CD4-positive, alpha-beta T cell treated with Interferon gamma for 1 hour (primary cell): ENCODE results near the gene KRTAP10-1.

Source experiments
- DNase-seq: peaks from one replicate; pipeline ENCODE4 v3.0.0-alpha.2; 2020

The KRTAP10-1 gene

DNA sequence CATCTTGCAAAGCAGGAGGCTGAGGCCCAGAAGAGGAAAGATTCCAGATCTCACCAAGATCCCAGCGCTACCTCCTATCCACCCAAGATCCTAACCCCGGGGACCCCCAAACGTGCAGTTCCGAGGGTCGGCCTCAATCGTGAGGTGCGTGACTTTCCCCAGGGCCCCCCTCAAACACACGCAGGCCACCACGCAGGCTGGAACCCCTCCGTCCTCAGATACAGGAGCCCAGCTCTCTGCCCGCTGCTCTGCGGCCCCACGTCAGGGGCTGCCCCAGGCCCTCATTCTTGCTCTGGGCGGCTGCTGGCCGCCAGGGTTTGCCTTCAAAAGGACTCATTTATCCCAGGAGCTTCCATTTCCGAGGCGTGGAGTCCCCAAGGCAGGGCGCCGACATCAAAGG is 39.9 kb downstream of the KRTAP10-1 start:
- DNase-seq: no peak

DNA sequence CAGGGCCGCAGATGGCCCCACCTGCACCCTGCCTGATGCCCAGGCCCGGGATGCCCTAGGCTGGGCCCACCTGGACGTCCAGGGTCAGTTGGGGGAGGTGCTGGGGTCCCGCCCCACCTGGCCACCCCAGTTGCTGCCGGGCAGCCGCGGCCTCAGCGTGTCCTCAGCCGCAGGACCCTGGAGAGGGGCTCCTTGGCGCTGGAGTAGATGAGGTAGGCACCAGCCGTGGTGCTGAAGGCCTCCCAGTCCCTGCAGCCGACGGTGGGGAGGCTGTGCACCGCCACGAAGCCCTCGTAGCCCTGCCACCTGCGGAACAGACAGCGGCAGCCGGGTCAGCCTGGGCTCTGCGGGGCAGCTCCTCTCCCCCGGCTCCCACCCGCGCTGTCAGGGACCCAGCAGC is 40.4 kb downstream of the KRTAP10-1 start:
- no peak for DNase-seq

DNA sequence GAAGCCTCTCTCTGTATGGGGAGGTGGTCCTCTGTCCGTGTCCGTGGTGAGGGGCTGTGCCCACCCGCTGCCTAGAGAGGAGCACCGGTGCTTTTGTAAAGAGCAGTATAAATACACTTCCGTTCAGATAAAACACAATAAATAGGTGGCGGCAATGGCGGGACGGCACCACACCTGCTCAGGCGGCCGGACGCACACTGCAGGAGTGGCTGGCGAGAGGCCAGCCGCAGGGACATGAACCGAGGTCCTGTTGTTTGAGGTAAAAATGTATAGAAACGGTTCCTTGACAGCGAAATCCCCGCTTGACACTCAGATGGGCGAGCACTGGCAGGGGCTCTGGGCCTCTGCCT is 40.8 kb downstream of the KRTAP10-1 start:
- no peak for DNase-seq

DNA sequence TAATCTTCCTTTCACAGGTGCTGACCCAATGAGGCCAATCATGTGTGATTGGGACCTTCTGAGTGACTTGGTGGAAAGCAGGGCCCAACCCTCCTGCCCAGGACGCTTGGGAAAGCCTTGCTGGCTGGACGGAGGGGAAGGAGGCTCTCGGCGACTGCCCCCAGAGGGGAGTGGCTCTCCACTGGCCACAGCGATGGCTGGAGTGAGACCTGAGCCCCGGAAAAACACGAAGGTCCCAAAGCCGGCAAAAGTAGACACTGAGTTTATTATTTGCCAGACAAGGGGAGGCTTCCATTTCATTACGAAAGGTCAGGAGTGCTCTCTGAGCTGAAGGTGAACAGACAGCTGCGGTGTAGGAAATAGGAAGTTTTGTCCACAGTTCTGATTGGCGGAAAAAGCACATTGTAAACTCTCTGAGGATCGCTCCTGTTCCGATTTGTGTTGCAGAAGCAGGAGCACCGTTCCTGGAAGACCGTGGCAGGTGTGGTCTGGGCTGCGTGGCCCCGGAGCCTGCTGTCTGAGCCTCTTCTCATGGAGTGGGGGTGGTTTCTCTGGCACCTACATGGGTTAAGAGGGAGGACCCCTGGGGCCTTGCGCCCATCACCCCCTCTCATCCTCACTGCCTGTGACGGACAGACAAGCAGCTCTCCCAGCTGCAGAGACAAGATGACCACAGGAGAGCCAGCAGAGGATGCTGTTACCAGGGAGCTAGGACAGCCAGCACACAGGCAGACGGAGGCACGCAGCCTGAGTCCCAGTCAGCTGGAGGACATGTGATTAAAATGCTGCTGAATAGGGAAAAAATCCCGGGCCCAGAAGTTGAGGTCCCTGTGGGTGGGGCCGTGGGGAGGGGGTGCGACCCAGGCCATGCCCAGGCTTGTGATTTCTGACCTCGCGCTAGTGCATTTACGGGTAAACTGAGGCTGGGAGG is 41.5 kb downstream of the KRTAP10-1 start:
- no peak for DNase-seq

DNA sequence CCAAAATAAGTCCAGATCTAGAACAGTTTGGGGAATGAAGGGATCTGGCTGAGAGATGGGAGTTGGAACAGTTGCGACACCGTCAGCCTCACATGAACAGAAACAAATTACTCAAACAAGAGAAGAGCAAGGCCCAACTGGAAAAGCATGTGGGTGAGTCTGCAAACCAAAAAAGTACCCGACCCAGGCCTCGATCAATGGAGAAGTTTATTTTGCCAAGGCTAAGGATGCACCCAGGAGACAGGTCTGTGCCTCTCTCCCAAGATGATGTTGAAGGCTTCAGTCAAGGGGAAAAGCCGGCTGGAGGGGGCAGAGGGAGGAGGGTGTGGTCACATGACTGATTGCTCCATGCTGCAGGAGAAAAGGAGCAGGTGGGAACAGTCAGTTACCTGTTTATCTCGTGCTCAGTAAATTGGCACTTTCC is 42.3 kb downstream of the KRTAP10-1 start:
- DNase-seq: no peak

DNA sequence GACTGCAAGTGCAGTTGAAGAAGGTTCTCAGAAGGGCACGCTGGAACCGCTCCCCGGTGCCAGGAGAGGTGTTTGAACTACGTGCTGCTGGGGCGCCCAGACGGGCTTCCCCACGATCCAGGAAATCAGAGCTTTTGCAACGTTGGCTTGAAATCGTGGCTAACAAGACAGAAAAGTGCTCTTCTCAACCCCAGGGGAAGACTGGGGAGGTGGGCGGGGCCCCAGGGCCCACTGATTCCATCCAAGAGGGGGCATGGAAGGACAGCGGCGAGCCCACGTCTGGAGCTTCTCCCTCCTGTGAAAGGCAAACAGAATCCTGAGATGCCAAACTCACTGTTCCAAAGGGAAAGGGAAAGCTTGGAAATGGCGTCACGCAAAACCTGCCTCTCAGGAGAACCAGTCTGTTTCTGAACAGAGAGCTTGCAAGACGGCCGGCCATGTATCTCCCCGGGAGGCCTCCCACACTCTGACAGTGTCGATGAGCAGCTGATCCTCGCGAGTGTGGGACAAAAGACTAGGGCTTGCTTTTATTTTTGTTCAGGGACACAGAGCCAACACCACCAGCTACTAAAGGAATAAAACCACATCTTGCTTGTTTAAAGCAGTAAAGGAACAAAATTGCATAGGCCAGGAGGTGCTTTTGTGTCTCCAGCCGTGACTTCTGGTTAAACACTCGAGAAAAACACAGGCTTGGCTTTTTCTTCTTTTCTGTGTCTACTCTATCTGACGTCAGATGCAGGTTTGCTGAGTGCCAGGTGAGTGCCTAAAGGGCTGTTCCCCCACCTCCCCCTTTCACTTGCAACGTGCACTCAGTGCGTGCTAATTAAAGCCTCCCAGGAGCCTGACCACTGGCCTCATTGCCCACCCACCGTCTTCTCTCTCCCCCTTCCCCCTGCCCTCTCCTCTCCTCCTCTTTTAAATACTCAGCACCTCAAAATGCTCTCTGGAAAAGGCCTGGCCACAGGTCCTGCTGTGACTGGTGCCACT is 43.1 kb downstream of the KRTAP10-1 start:
- DNase-seq: no peak

DNA sequence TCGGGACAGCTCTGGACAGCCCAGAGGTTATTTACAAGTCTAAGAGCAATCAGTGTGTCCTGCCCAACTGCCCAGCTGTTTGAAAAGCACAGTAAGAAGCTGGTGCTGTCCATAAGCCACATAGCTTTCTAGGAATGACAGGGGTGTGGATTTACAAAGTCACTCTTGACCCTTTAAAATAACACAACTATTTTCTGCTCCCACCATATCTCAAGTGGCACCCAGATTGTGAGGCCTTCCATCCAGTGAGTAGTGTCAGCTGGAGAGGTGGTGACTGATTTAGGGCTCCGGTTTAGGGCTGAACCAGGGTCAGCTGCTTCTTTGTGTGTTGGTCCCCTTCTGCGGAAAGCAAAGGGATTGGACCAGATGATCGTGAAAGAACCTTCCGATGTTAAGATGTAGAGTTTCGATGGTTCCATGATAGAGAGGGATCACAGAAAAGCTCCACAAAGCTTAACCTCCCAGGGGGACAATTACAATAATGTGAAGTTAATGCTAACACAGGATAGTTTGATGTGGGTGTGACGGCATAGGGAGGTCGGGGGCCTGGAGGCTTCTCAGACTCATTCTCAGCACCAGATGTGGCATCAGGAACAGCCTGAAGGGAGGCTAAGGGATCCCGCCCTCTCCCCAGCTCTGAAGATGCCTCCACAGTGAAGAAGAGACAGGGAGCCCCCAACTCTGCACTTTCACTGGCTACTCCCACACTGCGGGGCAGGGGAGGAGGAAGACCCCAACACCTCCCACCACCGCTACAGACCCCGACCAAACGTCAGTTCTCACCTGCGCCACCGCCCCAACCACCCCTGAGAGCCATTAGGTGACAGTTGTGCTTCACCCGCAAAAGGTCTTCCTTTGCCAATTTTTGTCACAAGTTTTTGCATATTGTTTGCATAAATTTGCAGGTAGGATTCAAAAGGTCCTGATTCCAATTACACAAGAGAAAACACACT is 44.1 kb downstream of the KRTAP10-1 start:
- no peak for DNase-seq

DNA sequence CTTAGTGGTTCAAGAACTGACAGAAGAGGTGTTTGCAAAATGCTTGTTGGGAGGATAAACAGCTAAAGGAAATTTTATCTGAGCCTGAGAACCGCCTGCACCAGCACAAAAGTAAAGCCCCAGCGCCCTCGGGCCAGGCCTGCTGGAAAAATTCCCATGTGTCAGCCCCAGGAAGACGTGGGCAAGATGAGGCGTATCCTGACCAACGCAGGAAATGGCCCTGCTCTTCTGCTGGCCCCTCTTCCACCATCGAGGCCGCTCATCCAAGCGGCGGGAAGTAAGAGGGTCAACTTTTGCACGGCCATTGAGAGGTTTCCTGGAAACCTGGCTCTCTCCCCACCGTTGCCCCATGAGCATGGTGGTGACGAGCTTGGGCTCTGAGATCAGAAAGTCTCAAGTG is 45.0 kb downstream of the KRTAP10-1 start:
- no peak for DNase-seq

DNA sequence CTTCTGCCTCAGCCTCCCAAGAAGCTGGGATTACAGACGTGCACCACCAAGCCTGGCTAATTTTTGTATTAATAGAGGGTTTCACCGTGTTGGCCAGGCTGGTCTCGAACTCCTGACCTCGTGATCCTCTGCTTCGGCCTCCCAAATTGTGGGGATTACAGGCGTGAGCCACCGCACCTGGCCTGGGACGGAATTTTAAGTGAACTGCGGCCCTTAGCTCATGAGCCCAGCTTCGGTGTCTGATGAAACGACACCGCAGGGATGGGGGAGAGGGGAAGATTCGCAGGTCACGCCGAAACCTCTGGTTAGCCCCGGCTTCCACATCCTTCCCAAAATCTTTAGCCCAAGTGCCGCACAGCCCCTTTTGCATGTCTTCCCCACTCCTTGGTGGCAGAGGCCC is 45.6 kb downstream of the KRTAP10-1 start:
- no peak for DNase-seq

DNA sequence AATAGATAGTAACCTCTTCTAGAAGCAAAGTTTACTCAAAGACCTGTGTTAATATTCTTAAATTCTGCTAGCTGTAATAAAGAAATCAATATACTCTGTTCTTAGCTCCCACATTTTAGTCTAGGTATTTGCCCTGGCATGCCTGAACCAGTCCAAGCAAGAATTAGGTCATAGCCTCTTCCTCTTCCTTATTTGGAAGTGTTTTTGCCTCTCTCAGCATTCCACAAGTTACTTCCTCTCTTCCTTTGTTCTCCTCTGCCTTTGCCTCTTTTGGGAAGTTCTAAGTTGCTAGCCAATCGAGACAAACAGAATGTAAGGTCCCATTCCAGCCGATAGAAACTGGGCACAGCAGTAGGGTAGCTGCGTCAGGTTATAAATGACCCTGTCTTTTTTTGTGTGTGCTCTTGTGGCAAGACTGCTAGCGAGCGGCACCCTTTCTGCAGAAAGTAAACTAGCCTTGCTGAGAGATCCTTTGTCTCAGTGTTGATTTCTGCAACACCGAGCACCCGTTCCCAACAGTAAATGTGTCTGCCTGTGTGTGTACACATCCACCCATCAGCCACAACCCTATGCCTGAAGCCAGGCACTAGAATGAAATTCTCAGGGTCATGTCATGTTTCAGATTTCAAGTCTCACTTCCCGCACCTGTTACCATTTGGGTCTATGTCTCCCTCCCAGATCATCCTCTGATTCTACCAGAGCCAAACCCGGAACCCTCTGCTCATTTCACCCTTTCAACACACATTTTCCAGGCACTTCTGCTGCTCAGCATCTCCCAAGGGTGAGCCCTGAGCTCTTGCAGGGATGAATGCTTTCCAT is 47.2 kb downstream of the KRTAP10-1 start:
- DNase-seq: no peak

DNA sequence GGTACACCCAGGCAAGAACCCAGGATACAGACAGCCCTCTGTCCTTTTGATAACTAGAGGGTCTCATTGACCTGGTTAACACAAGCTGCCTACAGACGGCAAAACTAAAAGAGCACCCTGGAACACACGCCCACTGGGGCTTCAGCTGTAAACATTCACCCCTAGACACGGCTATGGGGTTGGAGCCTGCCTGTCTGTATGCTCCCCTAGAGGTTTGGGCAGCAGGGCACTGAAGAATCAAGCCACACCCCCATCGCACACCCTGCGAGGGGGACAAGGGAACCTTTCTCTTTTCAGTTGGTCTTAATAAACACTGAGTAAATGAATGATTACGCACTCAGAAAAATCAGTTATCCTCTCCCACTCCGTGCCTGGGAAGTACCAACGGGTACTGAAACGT is 49.2 kb downstream of the KRTAP10-1 start:
- no peak for DNase-seq

DNA sequence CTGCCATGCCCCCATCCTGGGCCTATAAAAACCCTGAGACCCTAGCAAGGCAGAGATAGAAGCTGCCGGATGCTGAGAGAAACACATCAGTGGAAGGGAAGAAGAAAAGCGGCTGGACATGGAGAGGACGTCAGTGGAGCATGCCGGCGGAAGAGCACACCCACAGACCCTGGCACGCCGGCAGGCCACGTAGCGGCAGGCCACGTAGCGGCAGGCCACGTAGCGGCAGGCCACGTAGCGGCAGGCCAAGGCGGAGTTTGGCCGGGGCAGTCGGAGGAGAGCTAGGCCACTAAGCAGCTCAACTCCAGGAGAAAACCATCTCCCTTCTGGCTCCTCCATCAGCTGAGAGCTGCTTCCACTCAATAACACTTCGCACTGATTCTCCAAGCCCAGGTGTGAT is 49.6 kb downstream of the KRTAP10-1 start:
- DNase-seq: no peak

DNA sequence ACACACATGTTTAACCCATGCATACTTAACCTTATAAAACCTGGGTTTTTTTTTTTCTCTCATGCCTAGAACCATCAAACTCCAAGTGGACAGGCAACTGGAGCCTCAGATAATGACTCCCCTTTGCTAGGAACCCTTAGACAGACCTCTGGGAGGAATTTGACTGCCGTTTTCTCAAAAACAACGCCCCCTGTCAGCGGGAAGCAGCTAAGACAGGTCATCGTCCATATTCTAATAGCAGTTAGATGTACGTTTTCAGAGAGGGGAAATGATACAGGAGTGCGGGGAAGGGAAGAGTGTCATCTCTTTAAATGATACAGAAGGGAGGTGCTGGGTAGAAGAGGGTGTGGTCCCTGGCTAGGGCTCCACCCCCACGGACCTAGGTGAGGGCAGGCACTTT is 50.0 kb downstream of the KRTAP10-1 start:
- DNase-seq: no peak
